Suprapubic skin (tissue), 3 donors: ENCODE results near the gene AP4E1.

Experiments used
- POLR2A ChIP-seq, 2 donors: fragments of 450-650 bp; IDR thresholded peaks; one replicate each; pipeline ENCODE4 v1.6.1; 2017; ENCODE audit warnings: antibody characterized with exemption in 2 of 2, mild to moderate bottlenecking in 2 of 2, moderate library complexity in 2 of 2
- TF ChIP-seq, protein P1 (sequence below), 2 donors: fragments of 200-600 bp in 1 of 2; fragments of 450-650 bp in 1 of 2; sonication (generic) in 1 of 2; IDR thresholded peaks; one replicate each; pipeline ENCODE4 v1.5.1; 2016 to 2019; ENCODE audit warnings: antibody characterized with exemption in 2 of 2, mild to moderate bottlenecking in 1 of 2, moderate library complexity in 1 of 2

DNA sequence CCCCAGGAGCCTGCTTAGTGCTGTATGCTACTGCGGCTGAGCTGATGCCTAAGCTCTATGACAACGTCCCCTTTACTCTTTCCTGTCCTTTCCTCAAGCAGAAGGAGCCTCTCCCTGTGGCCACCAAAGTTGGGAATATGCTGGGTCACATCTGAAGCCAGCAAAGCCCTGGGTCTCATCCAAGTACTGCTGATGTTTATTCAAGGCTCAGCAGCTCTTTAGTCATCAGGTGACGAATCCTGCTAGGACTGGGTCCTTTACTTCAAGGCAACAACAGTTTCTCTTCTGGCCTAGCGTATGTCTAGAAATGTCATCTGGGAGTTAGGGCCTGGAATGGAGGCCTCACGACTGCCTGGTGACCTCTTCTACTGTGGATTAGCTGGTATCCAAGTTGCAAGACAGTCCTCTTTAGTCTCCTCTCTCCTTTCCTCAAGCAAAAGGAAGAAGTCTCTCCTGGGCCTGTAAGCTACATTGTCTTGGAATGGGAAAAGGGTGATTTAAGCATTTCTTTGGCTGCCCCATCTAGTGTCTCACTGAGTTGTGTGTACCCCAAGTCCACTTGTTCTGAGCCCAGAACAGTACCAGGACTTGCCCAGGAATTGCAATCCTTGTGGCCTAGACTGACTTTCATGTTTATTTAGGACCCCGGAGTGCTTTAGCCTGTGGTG lies 122.3 kb downstream of the AP4E1 start:
- no peak for TF ChIP-seq POLR2A (IDR thresholded peaks at IDR 0.05)
- TF ChIP-seq, protein P1, sequence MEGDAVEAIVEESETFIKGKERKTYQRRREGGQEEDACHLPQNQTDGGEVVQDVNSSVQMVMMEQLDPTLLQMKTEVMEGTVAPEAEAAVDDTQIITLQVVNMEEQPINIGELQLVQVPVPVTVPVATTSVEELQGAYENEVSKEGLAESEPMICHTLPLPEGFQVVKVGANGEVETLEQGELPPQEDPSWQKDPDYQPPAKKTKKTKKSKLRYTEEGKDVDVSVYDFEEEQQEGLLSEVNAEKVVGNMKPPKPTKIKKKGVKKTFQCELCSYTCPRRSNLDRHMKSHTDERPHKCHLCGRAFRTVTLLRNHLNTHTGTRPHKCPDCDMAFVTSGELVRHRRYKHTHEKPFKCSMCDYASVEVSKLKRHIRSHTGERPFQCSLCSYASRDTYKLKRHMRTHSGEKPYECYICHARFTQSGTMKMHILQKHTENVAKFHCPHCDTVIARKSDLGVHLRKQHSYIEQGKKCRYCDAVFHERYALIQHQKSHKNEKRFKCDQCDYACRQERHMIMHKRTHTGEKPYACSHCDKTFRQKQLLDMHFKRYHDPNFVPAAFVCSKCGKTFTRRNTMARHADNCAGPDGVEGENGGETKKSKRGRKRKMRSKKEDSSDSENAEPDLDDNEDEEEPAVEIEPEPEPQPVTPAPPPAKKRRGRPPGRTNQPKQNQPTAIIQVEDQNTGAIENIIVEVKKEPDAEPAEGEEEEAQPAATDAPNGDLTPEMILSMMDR (IDR thresholded peaks at IDR 0.05), result no peak
